SH-SY5Y (cell line): ENCODE measurements around the gene ABCA7.

ENCODE experiments used
- GATA2 ChIP-seq: IDR thresholded peaks from 2 replicates; pipeline ENCODE4 v1.6.1; 2011; ENCODE audit warnings: mild to moderate bottlenecking, low read depth, low read length
- GATA3 ChIP-seq: IDR thresholded peaks from 2 replicates; pipeline ENCODE4 v1.6.1; 2011; ENCODE audit warnings: low read depth, mild to moderate bottlenecking, low read length, moderate library complexity

The ABCA7 gene

DNA sequence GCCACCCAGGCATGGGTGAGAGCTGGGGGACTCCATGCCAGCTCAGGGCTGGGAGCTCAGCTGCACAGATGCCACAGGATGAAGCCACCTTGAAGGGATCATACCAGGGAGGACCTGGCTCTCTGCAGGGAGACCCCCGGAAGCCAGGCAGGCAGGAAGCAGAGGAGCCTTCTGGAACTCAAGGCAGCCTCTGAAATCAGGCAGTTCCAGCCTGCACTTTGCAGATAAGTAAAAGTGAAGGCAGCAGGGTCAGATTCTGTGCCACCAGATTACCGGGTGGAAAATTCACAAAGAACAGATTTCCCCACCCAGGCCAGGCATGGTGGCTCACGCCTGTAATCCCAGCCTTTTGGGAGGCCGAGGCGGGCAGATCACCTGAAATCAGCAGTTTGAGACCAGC is 21.5 kb upstream of the ABCA7 start:
- TF ChIP-seq GATA3 (no peak), GATA2 (no peak)

DNA sequence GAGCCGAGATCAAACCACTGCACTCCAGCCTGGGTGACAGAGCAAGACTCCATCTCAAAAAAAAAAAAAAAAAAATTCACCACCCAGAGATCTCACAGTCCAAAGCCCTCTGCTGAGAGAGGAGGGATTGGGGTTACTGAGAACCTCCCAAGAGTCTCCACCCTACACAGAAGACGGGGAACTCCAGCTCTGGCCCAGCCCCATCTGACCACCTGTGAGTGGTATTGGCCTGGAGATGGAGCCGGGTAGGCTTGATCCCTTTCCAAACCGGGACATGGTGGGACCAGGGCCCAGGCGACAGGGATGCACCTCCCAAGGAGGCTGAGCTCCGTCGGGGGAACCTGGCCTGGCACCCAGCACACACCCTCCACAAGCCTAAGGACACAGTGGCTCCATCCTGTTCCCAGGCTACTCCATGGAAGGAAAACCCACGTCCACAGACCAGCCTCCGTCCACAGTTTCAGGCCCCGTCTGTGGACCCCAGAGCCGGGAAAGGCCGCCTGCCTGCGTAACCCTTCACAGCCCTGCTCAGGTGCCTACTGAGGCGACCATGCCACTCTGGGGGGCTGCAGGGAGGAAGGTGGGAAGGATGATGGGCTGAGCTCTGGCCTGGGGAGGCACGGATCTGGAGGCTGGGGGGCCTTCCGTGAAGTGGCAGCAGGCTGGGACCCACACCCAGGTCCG is 20.8 kb upstream of the ABCA7 start:
- no peak for TF ChIP-seq GATA3
- TF ChIP-seq GATA2 = no peak

DNA sequence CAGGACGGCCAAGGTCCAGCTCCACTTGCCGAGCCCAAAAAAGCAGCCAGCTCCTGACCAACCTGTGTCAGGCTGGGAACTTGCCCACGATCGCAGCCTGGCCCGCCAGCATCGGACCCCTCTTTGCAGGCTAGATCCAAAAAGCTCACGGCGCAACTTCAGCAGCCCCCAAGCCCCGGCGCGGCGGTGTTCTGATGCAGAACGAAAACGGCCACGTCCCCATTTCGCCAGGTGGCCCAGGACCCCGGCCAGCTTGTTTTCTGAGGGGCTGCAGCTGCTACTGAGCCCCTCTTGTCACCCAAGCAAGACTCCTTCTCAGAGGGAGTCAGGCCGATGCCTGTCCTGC is 20.3 kb upstream of the ABCA7 start:
- TF ChIP-seq GATA3 (no peak), GATA2 (no peak)

DNA sequence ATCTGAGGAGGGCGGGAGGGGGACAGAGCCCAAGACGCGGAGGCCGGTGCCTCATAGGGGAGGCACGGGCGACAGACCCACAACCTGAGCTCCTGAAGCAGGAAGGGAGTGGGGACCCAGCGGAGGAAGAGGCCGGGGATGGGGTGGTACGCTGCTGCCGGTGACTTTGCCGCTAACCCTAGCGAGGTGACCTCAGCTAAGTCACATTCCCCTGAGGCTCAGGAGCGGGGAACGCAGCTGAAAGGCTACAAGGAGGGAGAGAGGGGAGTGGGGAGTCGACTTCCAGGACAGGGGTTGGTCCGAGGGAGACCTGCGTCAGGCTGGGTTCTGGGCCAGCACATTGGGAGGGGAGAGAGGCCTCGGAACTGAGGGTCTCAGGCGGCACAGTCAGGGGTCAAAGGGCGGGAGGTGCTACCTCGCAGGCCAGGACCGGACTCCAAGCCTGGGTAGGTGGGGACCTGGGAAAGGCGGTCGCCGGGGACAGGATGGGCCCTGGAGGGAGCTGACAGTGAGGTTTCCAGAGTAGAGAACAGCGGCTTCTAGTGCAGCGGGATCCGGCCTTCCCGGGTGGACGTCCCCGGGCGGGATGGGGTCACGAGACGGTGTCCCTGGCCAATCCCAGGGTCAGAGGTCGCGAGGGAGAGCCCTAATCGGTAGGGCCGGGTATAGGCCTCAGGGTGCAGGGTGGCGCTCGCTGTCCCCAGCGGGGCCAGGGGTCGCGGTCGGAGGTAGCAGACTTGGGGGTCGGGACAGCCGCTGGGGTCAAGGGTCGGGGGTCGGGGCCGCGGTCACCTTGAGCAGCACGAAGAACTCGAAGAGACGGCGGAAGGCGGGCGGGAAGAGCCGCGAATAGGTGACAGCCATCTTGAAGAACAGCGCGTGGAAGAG is 19.7 kb upstream of the ABCA7 start:
- no peak for TF ChIP-seq GATA2
- TF ChIP-seq GATA3 = no peak

DNA sequence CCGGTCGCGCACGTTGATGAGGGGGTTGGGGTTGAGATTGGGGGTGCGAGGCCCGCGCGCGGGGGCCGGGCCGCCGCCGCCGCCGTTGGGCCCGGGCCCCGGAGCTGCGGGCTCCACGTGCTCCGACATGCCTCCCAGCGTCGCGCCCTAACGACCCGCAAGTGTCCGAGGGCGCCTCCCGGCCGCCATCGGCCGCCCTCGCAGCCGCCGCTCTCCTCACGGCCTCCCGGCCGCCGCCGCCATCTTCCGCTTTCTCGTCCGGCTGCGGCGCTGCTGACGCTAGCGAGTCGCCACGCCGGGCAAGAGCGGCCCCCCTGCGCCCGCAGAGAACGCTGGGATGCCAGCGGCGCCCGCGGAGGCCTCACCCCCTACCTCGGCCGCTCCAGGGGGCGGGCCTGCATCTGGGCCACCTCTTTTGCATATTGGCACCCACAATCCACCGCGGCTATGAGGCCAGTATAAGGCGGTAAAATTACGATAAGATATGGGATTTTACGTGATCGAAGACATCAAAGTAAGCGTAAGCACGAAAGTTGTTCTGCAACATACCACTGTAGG is 19.0 kb upstream of the ABCA7 start, which contains the start of gene TMEM259:
Gene TMEM259 (minus strand): TSS at position 256 of the 558 bp plus-strand sequence. CDS start 127 bp downstream, at position 129.
- TF ChIP-seq GATA2 = no peak
- no peak for TF ChIP-seq GATA3

DNA sequence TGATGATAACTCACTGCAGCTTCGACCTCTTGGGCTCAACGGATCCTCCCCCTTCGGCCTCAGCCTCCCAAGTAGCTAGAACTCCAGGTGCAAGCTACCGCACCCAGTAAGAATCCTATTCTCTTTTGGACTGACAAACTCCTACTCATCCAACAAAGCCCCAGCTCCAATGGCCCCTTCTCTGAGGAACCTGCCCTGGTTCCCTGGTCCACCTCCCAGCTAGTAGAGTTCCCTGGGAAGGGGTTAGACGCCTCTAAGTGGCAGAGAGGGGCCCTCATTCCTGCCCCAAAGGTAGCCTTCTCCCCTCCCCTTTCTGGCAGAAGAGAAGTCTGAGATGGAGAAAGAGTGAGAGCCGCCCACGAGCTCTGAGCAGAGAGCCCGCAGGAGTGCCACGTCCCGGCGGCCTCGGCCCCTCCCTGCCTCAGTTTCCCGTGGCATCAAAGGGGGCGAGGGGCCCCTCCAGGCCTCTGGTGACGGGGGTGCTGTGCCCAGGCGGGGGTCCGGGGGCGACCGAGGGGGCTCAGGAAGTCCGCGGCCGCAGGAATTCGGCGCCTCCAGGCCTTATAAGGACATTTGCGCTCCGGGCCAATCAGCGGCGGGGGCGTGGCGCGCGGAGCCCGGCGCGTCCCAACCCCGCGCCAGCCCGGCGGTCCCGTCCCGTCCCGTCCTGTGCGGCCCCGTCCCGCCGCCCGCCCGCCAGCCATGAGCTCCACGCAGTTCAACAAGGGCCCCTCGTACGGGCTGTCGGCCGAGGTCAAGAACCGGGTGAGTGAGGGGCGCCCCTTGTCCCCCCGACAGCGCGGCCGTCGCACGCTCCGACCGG is 13.7 kb upstream of the ABCA7 start, which contains the start of gene CNN2:
Gene CNN2 (plus strand): TSS at position 649 of the 823 bp plus-strand sequence. CDS start 54 bp downstream, at position 703.
- no peak for TF ChIP-seq GATA3
- TF ChIP-seq GATA2 = no peak

DNA sequence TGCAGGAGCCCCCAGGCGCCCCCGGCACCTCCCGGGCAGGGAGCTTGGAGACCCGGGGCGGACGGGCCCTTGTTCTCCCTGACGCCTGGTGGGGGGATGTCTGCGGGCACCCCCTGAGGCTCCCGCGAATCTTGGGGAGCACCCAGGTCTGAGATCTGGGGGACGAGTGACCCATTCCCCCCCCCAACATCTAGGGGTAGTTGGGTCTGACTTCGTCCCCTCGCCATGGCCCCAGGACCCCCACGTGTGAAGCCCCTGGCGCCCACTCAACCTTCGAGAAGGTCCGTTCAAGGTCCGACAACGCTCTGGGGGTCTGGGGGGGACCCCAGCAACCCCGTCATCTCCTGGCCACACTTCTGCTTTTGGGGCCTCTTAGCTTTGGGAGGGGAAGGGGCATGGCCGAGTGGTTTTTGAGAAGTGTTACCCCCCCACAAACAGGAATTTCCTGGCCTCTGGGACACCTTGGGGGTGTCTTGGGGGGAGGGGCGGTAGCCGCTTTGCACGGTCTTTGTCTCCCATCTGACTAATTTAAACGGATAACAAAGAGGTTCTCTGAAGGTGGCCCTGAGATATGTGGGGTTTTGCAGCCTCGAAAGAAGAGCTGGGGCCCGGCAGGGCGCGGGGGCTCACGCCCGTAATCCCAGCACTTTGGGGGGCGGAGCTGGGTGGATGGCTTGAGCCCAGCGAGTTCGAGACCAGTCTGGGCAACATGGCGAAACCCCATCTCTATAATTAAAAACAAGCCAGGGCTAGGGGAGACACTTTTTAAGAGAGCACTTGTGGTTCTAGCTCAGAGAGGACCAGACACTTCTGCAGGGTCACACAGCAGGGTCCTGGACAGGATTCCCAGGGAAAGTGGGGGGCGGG is 12.9 kb upstream of the ABCA7 start:
- TF ChIP-seq GATA3 = no peak
- no peak for TF ChIP-seq GATA2

DNA sequence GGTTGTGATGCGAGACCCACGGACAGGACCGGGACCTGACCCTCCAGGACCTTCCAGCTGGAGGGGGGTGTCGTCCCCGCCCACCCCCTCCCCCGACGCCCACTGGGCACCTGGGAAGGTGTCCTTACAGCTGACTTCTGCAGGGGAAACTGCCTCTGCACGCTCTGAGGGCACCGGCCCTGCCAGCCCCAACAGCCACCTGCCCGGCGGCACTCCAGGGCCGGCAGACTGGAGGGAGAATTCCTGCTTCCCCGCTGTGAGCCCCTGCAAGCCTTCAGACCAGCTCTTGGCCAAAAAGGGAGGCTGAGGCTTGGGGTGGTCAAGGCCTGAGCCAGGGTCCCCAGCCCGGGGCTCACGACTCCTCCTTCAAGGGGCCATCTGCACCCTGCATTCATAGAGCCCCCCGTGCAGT is 12.3 kb upstream of the ABCA7 start:
- TF ChIP-seq GATA3 (no peak), GATA2 (no peak)

DNA sequence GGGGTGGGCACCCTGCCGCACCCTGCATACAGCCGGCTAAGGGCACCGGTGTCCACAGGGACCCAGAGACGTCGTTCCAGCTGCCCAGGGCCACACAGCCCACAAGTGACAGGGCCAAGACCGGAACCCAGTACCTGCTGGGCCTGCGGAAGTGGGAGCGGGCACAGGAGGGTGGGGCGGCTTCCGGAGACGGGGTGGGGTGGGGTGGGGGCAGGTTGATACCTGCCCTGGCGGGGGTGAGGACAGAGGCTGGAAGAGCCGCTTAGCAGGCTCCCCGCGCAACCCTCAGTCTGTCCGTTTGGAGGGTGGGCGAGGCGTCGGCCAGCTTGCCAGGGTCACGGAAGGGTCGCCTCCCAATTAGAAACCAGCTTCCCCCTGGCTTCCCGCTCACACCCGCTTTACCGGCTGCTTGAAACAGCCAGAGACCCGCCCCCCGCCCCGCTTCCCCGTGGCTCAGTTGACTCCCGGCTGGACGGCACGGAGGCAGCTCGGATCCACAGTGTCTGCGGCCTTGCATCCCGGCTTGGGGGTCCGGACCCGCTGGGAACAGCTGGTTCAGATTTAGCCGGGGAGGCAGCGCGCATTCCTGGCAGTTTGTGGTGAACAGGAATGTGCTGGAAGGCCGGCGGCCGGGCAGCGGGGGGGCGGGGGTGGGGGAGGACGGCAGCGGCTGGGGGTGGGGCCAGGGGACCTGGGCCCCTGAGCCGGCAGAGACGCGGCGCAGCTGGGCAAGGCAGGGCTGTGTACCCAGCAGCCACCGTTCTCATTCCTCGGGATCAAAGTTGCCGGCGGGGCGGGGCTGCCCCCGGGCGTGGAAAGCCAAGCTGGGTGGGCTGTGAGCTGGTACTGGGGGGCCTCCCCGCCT is 11.6 kb upstream of the ABCA7 start:
- TF ChIP-seq GATA2 = no peak
- no peak for TF ChIP-seq GATA3

DNA sequence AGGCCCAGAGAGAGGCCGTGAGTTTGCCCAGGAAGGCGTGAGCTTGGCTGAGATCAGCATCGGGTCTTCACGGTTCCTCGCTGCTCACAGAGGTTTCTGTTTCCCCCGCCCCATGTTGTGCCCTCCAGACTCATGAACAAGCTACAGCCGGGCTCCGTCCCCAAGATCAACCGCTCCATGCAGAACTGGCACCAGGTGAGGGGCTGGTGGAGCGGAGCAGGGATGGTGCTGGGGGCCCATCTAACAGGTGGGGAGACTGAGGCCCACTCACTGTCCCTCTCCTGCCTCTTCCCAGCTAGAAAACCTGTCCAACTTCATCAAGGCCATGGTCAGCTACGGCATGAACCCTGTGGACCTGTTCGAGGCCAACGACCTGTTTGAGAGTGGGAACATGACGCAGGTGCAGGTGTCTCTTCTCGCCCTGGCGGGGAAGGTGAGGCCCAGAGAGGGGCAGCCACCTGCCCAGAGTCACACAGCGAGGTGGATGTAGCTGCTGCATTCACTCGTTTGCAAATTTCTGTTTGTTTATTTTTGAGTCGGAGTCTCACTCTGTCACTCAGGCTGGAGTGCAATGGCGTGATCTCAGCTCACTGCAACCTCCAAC is 7.5 kb upstream of the ABCA7 start:
- TF ChIP-seq GATA2 = no peak
- no peak for TF ChIP-seq GATA3

DNA sequence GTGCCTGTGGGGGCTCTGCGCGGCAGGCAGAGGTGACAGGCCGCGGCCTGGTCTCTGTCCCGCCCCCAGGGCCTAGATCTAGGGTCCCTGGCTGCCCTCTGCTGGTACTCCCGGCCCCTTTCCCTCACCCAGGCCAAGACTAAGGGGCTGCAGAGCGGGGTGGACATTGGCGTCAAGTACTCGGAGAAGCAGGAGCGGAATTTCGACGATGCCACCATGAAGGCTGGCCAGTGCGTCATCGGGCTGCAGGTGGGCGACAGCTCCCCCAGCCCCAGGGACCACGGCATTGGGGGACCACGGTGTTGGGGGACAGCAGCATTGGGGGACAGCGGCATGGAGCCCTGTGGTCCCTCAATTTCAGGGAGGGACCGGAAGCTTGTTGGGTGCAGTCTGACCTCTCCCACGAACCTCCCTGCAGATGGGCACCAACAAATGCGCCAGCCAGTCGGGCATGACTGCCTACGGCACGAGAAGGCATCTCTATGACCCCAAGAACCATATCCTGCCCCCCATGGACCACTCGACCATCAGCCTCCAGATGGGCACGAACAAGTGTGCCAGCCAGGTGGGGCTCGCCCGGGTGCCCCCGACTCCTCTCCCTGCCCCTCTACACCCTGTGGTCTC is 3.8 kb upstream of the ABCA7 start:
- no peak for TF ChIP-seq GATA3
- no peak for TF ChIP-seq GATA2
